Limb (tissue), 2 donors: ENCODE measurements around the gene PPP5C.
A peak's percentile ranks its signal among the peaks of the same experiment; 100 is the strongest.
"Not testable (repeated sequence)": the region's sequence is repeated elsewhere in the genome, so short reads cannot be mapped to it uniquely, and the experiment has no call there.

ENCODE experiments used
- DNase-seq, 2 donors: peaks; one replicate each; pipeline ENCODE4 v3.0.0-alpha.2; 2016; ENCODE audit errors: extremely low spot score in 2 of 2

The PPP5C gene

DNA sequence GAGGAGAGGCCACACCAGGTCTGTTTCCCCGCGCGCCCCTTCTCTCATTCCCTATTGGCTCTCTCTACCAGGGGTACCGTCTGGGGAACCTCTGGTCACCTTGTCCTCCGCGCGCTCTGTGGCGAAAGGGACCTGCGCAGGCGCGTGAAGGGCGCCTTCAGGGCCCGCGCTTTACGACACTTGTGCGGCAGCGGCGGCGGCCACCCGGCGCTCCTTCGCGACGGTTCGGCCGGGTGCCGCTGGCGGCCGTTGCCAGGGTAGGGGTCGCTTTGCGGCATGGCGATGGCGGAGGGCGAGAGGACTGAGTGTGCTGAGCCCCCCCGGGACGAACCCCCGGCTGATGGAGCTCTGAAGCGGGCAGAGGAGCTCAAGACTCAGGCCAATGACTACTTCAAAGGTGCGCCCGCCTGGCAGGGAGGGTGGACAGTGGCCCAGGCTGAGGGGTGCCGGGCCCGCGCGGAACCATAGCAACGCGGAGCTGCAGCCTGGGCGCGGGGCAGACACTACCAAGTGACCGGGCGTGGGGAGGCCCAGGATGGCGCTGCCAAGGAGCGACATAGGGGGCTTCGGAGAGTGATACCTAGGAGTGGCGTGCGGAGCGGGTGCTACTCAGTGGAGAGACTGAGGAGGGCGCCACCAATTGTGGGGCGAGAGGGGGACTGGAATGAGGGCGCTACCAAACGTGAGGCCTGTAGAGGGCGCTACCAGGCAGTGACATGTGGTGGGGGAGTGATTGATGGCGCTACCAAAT, at the start of gene PPP5C:
Gene PPP5C, plus strand, starts transcription at position 267 of the 751 bp plus-strand sequence. Its CDS starts 10 bp downstream, at position 277.
- peak; percentile 94 to 95 for DNase-seq

DNA sequence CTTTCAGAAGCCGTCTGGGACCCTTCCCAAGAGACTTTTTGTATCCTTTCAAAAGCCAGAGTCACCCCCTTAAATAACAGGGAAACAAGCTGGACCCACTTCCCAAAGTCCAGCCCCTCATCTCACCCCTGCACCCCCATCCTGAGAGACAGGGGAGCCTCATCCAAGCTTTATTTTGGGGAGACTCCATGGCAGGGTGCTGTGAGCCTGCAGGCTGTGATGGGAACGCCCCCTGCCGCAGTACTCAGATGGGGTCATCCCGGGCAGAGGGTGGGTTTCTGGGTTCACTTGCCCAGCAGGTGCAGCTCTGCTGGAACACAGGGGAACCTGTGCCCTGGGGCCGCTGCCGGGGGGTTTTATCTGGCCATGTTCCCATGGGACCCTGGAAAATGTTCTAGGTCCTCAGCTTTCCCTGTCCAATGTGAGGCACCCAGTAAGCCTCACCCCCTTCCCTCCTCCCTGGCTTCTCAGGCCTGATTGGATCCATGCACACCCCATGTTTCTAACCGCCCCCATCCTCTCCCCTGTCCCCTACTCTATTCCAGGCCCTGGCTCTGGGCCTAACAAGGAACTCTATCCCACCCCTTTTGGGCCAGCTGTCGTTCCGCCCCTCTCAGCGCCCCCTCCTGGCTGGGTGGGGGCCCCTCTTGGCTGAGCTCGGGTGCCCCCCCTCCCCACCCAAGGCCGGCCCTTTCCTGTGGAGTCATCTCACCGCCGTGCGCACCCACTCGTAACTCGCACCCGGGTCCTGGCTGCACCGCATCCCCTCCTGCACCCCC, 49.0 kb upstream of the PPP5C start:
- peak; percentile 87 to 89 for DNase-seq

- DNase-seq = no peak
Observed at GRCh38 chr19:46298479-46299003, 48.3 kb upstream of the PPP5C start.

- DNase-seq = peak; percentile 93 to 99
Observed at GRCh38 chr19:46299004-46299509, 47.8 kb upstream of the PPP5C start.

- DNase-seq = no peak
Observed at GRCh38 chr19:46299695-46300094, 47.2 kb upstream of the PPP5C start.

- peak in 1 of 2 donors; percentile 57 for DNase-seq
Observed at GRCh38 chr19:46303322-46303690, 43.6 kb upstream of the PPP5C start.

DNA sequence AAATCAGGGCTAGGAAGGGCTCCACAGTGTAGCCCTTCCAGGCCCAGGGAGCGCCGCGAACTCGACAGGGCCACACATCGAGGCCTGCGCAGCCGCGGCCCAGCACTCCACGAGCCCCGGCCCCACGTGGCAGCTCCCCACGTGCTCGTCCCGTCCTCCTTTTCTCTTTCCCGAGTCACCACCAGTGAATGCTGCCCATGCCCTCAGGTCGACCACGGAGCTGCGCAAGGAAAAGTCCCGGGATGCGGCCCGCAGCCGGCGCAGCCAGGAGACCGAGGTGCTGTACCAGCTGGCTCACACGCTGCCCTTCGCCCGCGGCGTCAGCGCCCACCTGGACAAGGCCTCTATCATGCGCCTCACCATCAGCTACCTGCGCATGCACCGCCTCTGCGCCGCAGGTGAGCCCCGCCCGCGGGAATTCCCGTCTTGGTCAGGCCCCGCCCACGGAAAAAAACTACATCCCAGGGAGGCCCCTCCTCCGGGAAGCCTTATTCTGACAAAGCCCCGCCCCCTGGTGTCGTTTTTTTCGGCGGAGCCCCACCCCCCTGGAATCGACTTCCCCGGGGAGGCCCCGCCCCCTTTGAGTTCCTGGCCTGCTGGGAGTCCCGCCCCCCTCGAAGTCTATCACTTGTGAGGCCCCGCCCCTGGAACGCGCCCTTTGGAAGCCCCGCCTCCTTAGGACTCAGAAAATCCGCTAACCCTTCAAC, 43.0 kb upstream of the PPP5C start:
- peak; percentile 54 to 84 for DNase-seq

DNA sequence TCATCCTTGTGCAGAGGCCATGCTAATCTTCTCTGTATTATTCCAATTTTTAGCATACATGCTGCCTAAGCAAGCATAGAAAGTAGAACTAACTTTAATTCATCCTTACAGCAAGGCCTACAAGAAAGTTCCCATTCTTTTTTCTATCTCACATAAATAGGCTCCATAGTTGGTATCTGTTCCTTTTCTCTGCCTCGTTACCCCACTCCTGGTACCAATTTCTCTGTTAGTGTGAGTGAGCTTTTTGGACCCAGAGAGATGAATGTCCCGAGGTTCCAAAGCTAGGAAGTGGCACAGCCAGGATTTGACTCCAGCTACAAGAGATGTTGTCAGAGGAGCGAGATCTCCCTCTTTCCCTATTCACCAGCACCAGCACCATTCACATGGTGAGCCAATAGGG, 40.4 kb upstream of the PPP5C start:
- no peak for DNase-seq

- no peak for DNase-seq
Observed at GRCh38 chr19:46308510-46308909, 38.4 kb upstream of the PPP5C start.

DNA sequence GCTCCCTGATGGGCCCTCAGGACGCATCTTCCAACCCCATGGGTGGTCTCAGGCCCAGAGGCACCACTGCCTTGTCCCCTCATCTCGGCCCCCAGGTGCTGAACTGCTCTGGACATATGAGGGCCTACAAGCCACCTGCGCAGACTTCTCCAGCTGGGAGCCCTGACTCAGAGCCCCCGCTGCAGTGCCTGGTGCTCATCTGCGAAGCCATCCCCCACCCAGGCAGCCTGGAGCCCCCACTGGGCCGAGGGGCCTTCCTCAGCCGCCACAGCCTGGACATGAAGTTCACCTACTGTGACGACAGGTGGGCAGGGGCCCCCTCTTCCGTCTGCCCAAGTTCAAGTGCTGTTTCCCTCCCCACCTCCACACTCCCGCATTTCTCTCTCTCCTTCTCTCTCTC, 37.8 kb upstream of the PPP5C start:
- no peak for DNase-seq

DNA sequence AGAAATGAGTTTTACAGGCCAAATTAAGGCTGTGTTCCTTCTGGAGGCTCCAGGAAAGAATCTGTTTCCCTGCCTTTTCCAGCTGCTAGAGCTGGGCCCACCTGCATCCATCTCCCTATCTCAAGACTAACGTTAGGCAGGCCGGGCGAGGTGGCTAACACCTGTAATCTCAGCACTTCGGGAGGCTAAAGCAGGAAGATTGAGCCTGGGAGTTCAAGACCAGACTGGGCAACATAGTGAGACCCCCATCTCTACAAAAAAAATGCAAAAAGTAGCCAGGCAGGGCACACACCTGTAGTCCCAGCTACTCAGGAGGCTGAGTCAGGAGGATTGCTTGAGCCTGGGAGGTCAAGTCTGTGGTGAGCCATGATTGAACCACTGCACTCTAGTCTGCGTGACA, 35.4 kb upstream of the PPP5C start:
- no peak for DNase-seq

GRCh38 chr19:46313540-46314469, 33.1 kb upstream of the PPP5C start:
- DNase-seq = not testable (repeated sequence)

DNA sequence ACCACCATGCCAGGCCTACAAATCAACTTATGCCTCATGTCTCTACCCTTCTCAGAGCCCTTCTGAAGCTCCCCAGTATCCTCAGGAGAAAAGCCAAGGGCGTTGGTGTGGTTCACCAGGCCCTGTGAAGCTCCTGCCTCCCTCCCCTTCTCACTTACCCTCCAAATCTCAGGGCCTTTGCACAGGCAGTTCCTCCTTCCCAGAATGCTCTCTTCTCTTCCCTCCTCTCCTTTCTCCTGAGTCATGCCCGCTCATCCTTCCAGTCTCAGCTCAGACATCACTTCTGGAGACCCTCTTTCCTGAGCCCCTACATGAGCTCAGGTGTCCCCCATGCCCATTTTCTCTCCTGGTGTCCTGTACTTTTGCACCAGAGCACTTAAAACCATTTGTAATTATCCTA, 29.5 kb upstream of the PPP5C start:
- DNase-seq = no peak

DNA sequence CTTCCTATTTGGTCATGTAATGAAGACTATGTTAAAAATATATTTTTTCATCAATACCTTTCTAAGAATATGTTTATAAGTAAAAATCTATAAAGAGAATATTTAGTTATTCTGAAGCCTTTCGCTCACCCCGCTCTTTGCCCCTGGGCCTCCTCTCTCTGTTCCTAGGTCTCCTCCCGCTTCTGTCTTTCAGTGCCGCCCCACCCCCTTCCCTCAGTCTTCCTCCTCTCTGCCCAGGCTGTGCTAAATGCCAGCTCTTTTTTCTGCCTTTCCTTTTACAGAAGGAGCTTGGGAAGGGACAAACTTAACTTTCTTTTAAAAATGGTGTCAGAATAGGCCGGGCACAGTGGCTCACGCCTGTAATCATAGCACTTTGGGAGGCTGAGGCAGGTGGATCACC, 27.3 kb upstream of the PPP5C start:
- DNase-seq = no peak

- no peak for DNase-seq
Observed at GRCh38 chr19:46320559-46320958, 26.3 kb upstream of the PPP5C start.

GRCh38 chr19:46321653-46322052, 25.2 kb upstream of the PPP5C start:
- DNase-seq = no peak

DNA sequence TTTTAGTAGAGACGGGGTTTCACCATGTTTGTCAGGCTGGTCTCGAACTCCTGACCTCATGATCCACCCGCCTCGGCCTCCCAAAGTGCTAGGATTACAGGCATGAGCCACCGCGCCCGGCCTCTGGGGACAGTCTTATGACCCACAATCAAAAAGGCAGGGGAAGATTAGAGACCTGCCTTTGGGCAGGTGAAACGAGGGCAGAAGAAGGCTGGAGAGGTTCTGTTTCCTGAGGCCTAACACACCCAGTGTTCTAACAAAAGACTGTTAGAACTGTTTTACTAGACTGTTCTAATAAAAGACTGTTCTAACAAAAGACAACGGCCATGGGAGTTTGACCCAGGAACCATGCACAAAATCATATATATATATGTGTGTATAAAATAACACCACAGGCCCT, 23.7 kb upstream of the PPP5C start:
- DNase-seq = not testable (repeated sequence)

GRCh38 chr19:46324277-46324676, 22.6 kb upstream of the PPP5C start:
- DNase-seq = no peak

DNA sequence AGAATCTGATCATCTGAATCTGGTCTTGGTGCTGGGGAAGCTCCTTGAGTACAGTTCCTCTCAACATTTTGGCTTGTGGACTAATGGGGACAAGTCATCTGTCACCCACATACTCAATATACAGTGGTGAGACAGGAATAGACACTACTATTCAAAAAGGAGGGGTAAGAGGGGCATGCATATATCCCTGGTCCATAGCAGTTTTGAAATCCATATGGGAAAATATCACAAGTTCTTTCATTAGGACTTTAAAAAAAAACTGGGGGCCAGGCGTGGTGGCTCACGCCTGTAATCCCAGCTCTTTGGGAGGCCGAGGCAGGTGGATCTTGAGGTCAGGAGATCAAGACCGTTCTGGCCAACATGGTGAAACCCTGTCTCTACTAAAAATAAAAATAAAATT, 20.3 kb upstream of the PPP5C start:
- no peak for DNase-seq

DNA sequence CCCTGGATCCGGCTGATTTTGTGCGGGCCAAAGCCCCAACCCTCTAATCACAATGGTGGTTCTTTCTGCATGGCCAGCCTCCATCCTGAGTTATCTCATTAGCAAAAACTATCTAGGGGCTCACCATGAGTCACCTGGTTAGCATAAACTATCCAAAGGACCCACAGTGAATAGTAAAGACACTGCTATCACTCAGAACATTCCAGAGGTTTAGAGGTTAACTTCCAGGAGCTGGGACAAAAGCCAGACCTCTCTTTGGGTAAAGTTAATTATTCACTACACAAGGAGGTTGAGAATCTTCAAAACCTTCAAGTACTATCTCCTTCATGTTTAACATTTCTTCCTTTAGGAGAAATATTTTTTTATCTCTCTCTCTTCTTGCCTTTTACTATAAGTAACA, 18.8 kb upstream of the PPP5C start:
- DNase-seq = no peak
